SK-MEL-5 (cell line): ENCODE measurements around the gene ASPM. TPM values are rescaled to one million over a fixed set of nuclear protein-coding genes. Genes with fewer than 3 reads are reported as not detected.

Source experiments
- DNase-seq: peaks from one replicate; pipeline ENCODE4 v3.0.0-alpha.2; 2016; ENCODE audit warnings: low read depth, low spot score
- in situ Hi-C: cut with HindIII; loops from 2 replicates; pipeline ENCODE4 v1.10.0; 2016; ENCODE audit warnings: low sequenced_read_pairs, high pct_unique_total_duplicates, low pct_unique_long_range_greater_than_20kb
- polyA plus RNA-seq, 2 experiments: library from polyadenylated mRNA; depleted of rRNA; stranded (reverse); fragments of >200 nt; gene quantifications; 2 replicates each; pipeline ENCODE4 v1.2.3, GENCODE V29; 2015
- total RNA-seq: library from RNA; depleted of rRNA; stranded (reverse); fragments of >200 nt; shearing (Covaris generic); gene quantifications from 2 replicates; pipeline ENCODE4 v1.2.3, GENCODE V29; 2014; rRNA removed

ASPM gene, protein sequence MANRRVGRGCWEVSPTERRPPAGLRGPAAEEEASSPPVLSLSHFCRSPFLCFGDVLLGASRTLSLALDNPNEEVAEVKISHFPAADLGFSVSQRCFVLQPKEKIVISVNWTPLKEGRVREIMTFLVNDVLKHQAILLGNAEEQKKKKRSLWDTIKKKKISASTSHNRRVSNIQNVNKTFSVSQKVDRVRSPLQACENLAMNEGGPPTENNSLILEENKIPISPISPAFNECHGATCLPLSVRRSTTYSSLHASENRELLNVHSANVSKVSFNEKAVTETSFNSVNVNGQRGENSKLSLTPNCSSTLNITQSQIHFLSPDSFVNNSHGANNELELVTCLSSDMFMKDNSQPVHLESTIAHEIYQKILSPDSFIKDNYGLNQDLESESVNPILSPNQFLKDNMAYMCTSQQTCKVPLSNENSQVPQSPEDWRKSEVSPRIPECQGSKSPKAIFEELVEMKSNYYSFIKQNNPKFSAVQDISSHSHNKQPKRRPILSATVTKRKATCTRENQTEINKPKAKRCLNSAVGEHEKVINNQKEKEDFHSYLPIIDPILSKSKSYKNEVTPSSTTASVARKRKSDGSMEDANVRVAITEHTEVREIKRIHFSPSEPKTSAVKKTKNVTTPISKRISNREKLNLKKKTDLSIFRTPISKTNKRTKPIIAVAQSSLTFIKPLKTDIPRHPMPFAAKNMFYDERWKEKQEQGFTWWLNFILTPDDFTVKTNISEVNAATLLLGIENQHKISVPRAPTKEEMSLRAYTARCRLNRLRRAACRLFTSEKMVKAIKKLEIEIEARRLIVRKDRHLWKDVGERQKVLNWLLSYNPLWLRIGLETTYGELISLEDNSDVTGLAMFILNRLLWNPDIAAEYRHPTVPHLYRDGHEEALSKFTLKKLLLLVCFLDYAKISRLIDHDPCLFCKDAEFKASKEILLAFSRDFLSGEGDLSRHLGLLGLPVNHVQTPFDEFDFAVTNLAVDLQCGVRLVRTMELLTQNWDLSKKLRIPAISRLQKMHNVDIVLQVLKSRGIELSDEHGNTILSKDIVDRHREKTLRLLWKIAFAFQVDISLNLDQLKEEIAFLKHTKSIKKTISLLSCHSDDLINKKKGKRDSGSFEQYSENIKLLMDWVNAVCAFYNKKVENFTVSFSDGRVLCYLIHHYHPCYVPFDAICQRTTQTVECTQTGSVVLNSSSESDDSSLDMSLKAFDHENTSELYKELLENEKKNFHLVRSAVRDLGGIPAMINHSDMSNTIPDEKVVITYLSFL (N-terminal part only)
- total RNA-seq = 20.7 and 20.9 TPM in 2 replicates
- 9.2 and 12.9 TPM in 2 replicates for polyA plus RNA-seq (2015; cell fraction: cytosol; rRNA removed)
- polyA plus RNA-seq (2015; cell fraction: nucleus; rRNA removed) = 32.9 and 49.2 TPM in 2 replicates

DNA sequence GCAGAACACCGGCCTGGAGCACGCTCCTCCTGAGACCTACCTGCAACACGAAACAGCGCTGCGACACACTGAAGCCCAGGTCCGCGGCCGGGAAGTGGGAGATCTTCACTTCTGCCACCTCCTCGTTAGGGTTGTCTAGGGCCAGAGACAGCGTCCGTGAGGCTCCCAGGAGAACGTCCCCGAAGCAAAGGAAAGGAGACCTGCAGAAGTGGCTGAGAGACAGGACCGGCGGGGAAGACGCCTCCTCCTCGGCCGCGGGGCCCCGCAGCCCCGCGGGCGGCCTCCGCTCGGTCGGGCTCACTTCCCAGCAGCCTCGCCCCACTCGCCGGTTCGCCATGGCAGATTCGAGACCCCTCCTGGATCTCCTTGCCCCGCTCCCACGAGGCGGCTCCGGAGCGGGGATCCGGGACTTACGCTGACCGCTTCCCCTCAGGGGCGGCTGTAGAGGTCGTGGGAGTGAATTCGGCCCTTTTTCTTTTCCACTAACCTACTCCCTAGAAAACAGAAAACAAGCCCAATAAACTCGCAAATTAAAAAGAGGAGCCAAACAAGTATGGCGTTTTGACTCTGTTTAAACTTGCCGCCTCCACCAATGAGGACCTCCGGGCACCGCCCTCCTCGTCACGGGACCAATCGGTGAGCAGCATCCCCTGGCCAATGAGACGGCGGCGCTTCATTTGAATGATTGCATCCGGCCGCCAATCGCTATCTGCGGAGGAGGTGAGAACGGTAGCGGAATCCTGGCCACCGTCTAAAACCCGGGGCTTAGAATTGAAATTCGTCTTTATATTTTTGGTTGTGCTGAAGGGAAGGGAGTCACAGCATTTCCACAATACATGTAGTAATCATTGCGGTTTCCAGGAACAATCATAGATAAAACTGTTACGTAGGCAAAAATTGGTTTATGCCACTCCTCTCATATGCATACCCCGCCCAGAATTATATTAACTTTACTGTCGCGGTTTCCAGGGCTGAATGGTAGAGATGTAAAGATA lies at the start of gene ASPM:
Gene ASPM, minus strand, starts transcription at position 569 of the 995 bp plus-strand sequence. Its CDS starts 232 bp downstream, at position 337.
- peak; percentile 94 for DNase-seq
- in situ Hi-C loops = no loop called here

DNA sequence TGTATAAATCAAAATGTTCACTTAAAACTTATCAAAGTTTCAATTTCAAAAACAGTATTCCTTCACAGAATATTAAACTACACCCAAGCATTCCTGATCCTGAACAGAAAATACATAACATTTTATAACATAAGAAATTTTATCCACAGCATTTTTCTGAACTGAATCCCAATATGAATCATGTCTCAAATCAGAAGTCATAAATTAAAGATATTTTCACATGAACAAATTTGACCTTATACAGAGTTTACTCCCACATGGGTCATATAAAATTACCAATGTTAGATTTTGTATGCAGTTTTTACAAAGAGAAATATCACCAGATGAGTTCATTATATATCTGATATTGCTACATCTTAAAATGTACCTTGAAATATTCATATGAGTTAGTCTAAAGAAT lies 48.6 kb upstream of the ASPM start:
- no peak for DNase-seq
- in situ Hi-C loops = no loop called here

DNA sequence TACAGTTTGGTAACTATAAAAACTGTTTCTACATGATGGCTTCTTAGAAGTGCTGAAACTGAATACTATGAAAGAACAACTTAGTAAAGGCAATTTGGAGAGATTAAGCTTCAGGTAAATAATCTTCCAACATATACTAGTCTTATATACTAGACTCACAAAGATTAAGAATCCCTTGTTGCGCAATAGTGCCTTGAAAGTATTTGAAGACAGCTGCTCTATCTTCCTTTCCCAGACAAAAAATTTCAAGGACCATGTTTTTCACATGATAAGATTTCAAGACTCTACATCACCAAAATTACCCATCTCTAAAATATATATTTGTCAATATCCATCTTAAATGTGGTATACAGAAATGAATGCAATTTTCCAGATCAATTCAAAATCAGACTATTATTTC lies 37.7 kb upstream of the ASPM start:
- in situ Hi-C loops = no loop called here
- no peak for DNase-seq

DNA sequence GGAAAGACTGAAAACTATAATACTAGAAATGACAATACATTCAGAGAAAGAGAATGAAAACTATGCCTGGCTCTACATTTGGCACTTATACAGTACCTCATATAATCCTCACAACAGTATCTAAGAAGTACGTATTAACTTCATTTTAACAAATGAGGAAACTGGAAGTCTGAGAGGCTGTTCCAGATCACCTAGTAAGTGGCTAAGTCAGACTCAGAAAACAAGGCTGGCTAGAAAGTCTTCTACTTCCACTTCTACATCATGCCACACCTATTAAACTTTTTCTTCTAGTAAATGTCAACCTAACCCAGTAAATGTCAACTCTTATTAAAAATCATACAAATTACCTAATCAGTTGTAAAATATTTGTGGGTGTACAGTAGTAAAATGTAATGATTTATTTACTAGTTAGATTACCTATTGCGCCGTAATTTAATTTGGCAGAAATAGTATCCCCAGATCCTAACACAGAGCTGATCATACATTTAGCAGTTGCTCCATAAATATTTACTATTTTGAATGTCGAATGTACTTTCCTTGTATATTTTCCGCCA lies 36.8 kb upstream of the ASPM start:
- in situ Hi-C loops = no loop called here

DNA sequence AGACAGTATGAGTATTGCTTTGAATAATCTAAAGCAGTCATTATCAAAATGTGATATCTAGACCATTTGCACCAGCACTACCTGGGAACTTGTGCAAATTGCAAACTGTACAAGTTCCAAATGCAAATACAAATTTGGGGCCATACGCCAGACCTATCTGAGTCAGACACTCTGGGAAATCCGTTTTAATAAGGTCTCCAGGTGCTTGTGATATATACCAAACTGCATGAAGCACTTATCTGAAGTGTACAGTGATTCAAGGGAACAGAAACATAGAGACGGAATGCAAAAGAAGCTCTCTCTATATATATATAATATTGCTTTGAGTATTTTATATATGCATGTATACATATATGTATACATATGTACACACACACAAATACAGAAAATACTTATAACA lies 36.2 kb upstream of the ASPM start:
- no peak for DNase-seq
- in situ Hi-C loops = no loop called here

More for the DNA sequence above, 36.8 kb upstream of the ASPM start:
- DNase-seq = no peak

DNA sequence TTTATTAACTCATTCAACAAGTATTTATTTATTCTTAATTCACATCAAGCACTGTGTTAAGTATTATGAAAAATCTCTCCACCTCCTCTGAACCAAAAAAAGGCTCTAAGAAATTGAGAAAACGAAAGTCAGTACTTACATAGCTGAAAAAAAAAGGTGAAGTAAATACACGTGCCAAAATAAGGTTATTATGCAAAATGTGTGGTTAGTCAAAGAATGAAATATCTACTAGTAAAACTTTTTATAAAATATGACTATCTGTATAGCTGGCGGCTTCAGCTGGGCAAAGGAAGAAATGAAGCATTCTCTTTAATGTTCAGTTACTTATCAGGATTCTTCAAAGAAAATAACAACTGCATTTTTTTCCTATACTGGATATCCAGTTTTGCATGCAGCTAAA lies 35.5 kb upstream of the ASPM start:
- no peak for DNase-seq
- in situ Hi-C loops = no loop called here

DNA sequence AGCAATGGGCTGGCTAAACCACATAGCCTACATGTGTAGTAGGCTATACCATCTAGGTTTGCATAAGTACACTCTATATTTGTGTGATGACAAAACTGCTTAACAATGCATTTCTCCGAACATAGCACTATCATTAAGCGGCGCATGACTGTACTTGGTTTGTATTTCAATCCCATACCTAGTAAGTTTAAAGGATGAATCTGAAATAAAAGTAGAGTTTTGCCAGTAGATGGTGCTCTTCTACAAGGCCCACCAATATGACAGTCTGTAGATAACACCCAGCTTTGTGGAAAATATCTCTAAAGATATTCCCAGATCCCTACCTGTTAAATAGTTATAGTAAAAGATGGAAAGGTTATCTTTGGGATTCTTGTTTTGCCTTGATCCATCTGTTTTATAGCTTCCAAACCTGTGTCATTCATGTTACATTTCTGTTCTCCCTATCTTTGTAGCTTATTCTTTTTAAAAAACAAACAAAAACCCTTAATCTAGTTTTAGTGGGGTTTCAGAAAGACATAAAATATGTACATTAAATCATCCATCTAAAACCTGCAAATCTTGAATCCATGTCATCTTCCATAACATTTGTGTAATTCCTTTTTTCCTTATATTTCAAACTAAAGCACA lies 33.9 kb upstream of the ASPM start:
- DNase-seq = peak; percentile 69
- in situ Hi-C loops = no loop called here

DNA sequence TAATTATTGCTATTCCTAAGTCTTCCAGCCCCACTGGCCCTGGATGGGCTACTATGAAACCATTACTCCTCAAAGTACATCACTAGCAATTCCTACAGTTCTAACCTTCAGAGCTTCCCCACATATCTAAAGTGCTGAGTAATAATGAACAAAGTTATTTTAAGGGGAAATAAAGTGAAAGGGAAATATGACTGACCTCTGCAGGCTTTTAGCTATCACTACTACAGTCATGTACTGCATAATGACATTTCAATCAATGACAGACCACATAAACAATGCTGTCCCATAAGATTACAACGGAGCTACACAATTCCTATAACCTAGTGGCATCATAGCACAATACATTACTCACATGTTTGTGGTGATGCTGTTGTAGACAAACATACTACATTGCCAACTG lies 32.5 kb upstream of the ASPM start:
- in situ Hi-C loops = no loop called here
- DNase-seq = peak; percentile 51

DNA sequence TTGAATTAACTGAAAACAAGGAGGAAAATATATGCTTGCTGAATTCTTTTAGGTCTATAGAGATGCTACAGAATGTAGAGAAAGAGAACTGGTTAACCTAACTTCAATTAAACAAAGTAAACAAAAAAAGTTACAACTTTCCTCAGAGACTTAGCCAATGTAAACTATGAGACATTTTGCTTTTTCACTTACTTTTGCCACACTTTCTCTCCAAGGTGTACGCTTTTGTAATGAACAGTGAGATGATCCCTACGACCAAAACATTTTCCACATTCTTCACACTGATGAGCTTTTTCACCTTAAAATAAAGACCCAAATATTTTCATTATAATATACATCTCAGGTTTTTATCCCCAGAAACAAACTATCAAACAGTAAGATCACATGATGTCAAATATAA lies 28.3 kb upstream of the ASPM start:
- DNase-seq = no peak
- in situ Hi-C loops = no loop called here

DNA sequence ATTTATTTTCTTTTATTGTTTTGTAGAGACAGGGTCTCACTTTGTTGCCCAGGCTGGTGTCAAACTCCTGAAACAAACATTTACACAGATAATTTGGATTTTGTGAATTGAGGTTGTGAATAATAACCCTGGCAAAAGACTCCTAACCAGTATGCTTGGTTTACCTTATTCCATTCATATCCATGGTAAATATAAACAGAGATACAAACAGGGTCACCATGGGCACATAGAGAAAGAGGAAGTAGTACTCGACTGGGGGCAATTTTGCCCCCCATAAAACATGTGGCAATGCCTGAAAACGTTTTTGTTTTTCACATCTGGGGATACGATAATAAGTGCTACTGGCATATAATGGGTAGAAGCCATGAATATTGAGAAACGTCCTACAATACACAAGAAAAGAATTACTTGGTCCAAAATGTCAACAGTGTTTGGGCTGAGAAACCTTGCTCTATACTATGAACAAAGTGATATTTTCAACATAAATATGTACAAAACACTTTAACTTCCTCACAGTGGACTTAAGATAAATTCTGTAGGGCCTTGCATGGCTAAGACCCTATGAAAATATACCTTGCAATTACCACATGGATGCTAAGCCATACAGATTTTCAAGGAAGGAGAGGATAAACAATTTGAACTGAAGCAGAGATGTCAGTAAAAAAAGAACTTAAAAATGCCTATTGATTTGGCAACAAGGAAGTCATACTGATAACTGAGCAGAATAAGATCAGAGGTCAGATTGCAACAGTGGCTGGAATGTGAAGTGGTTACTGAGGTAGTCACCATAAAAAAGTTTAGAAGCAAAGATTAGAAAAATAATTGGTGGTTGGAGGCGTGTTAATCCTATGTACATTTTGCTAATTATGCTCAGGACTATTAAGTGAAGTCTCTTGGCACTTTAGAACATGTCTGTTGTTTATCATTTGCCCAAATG lies 27.4 kb upstream of the ASPM start:
- in situ Hi-C loops = no loop called here
- no peak for DNase-seq

DNA sequence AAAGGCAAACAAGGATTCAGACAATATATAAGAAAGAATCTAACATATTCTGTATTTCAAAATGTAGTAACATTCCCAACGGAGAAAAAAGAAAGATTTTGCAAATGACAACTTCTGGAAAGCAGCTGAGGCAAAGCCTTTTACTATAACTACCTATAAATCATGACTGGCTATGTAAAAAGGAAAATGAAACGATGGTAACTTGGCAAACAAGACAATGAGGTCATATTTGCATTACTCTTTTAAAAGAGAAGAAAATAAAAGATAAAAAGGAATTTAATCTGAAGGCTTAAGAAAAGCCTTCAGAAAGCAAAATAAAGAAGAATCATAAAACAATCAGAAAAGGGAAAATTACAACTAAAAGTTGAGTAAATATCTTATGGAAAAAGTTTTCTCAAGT lies 25.1 kb upstream of the ASPM start:
- in situ Hi-C loops = no loop called here
- DNase-seq = no peak

DNA sequence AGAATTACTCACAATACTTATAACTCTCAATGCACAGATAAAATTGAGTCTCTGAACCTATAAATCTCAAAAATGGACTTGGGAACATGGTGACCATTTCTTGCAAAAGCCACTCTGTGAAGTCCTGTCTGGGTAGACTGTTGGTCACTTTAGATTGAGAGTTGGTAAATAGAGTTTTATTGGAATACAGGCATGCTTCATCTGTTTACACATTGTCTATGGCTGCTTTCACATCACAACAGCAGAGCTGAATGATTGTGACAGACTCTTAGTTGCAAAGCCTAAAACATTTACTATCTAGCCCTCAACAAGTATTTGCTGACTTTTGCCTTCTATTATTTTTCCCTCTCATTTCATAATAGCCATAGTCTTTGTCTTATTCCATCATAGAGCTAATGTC lies 24.1 kb upstream of the ASPM start:
- DNase-seq = no peak
- in situ Hi-C loops = no loop called here

DNA sequence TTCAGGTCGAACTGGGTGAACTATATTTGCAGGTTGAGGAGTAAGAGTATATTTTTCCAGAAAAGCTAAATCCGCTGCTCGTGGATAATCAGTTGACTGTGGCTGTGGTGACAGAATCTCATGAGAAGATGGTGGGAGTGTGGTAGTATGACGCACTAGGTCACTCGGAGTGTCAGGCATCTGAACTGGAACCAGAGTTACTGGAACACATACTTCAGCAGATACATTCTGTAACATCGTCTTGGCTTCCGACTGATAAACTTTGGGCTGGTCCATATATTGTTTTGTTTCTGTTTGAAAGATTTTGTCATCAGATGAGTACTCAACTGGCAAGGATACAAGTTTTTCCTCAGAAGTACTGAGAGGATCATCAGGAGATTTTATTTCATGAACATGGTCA lies 13.0 kb upstream of the ASPM start:
- in situ Hi-C loops = no loop called here

DNA sequence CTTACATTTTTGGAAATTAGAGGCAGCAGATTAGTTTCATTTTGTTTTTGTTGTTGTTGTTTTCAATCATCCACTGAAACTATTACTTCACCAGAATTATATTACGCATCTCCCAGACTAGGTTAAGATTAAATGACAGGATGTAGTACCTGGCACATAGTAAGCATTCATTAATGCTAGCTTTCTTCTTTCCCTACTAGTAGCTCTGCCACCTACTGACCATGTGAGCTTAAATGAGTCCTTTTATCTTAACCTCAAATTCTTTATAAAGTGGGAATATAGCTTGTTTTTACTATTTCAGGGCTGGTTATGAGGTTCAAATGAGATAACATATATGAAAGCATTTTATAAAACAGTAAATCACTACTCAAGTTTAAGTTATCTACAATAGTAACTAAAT lies 10.2 kb upstream of the ASPM start:
- in situ Hi-C loops = no loop called here
- peak; percentile 11 for DNase-seq

More for the DNA sequence above, 13.0 kb upstream of the ASPM start:
- DNase-seq = no peak

DNA sequence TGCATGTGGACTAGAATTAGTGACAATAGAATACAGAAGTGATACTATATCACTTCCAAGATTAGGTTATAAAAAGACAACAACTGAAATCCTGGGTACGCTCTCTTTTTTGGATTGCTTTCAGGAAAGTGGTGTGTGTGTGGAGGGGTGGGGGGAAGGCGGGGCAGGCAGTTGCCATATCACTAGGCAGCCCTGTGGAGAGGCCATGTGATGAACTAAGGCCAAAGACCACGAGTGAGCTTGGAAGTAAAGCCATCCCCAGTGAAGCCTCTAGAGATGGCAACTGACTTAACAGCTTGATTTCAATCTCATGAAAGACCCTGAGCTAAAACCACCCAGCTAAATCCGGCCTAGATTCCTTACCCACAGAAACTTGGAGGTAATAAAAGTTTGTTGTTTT lies 6.2 kb upstream of the ASPM start:
- in situ Hi-C loops = no loop called here
- DNase-seq = no peak
